ENCODE results near the gene EYA3. TPM values are rescaled to one million over a fixed set of nuclear protein-coding genes. Genes with fewer than 3 reads are reported as not detected.

Gene EYA3
- total and polyA plus RNA-seq, 2 donors from 2014 or later = 10.2 to 32.0 TPM

- FAIRE-seq = no peak
- intact Hi-C loops (cut with DNase I) = loop anchor here (10.0 kb wide), 1 partner anchor 95 kb away; no protein-coding TSS in a partner anchor
Measured at GRCh38 chr1:28109639-28110038, 21.2 kb upstream of the EYA3 start.

GRCh38 chr1:28108001-28108400 is 19.6 kb upstream of the EYA3 start:
- DNase-seq (no peak), FAIRE-seq (no peak)
- no peaks in the 10 kb centered on the region for H3K27me3 ChIP-seq (ENCODE audit: control insufficient read depth, insufficient read depth, low read length)
- H3K9ac ChIP-seq (ENCODE audit: low read length in 3 of 3) = no peak overlapping the region
- no peaks in the 10 kb centered on the region for H3K36me3 ChIP-seq (ENCODE audit: control insufficient read depth in 2 of 3, insufficient read depth in 3 of 3, low read length in 3 of 3)
- H3K9me3 ChIP-seq (ENCODE audit: control insufficient read depth in 2 of 3, insufficient read depth in 1 of 3, low read length in 3 of 3) = no peaks in the 10 kb centered on the region
- H3K4me3 ChIP-seq (ENCODE audit: low read length in 3 of 3) = no peak overlapping the region
- no peak overlapping the region for H3K27ac ChIP-seq (ENCODE audit: low read depth in 2 of 2, low read length in 2 of 2)
- TF ChIP-seq CTCF (IDR thresholded peaks at IDR 0.05; ENCODE audit: borderline replicate concordance, extremely low read depth, insufficient read depth) = no peak
- H3K4me1 ChIP-seq (ENCODE audit: control insufficient read depth in 2 of 3, insufficient read depth in 2 of 3, low read depth in 1 of 3, low read length in 3 of 3) = no peaks in the 10 kb centered on the region
- intact Hi-C loops (cut with DNase I) = loop anchor here (10.0 kb wide), 1 partner anchor 97 kb away; no protein-coding TSS in a partner anchor

More at GRCh38 chr1:28109639-28110038, 21.2 kb upstream of the EYA3 start:
- Histone ChIP-seq H3K9me3 (ENCODE audit: control insufficient read depth in 2 of 3, insufficient read depth in 1 of 3, low read length in 3 of 3) (no peaks in the 10 kb centered on the region), H3K9ac (ENCODE audit: low read length in 3 of 3) (no peak overlapping the region), H3K36me3 (ENCODE audit: control insufficient read depth in 2 of 3, insufficient read depth in 3 of 3, low read length in 3 of 3) (no peaks in the 10 kb centered on the region), H3K4me1 (ENCODE audit: control insufficient read depth in 2 of 3, insufficient read depth in 2 of 3, low read depth in 1 of 3, low read length in 3 of 3) (no peaks in the 10 kb centered on the region), H3K4me3 (ENCODE audit: low read length in 3 of 3) (no peak overlapping the region), H3K27me3 (ENCODE audit: control insufficient read depth, insufficient read depth, low read length) (no peaks in the 10 kb centered on the region), H3K27ac (ENCODE audit: low read depth in 2 of 2, low read length in 2 of 2) (no peak overlapping the region)
- DNase-seq = no peak
- TF ChIP-seq CTCF (IDR thresholded peaks at IDR 0.05; ENCODE audit: borderline replicate concordance, extremely low read depth, insufficient read depth) = no peak

- TF ChIP-seq CTCF (IDR thresholded peaks at IDR 0.05; ENCODE audit: borderline replicate concordance, extremely low read depth, insufficient read depth) = no peak
- FAIRE-seq = no peak
- Histone ChIP-seq H3K36me3 (ENCODE audit: control insufficient read depth in 2 of 3, insufficient read depth in 3 of 3, low read length in 3 of 3) (no peaks in the 10 kb centered on the region), H3K9me3 (ENCODE audit: control insufficient read depth in 2 of 3, insufficient read depth in 1 of 3, low read length in 3 of 3) (no peaks in the 10 kb centered on the region), H3K27ac (ENCODE audit: low read depth in 2 of 2, low read length in 2 of 2) (peak overlapping the region; percentile 15 to 52), H3K4me1 (ENCODE audit: control insufficient read depth in 2 of 3, insufficient read depth in 2 of 3, low read depth in 1 of 3, low read length in 3 of 3) (no peaks in the 10 kb centered on the region), H3K27me3 (ENCODE audit: control insufficient read depth, insufficient read depth, low read length) (no peaks in the 10 kb centered on the region), H3K9ac (ENCODE audit: low read length in 3 of 3) (peak overlapping the region in 1 of 3 donors; percentile 43), H3K4me3 (ENCODE audit: low read length in 3 of 3) (peak overlapping the region in 2 of 3 donors; percentile 8 to 33)
- intact Hi-C loops (cut with DNase I) = loop anchor here (10.0 kb wide), 1 partner anchor 100 kb away; no protein-coding TSS in a partner anchor
- peak in 4 of 5 donors; percentile 26 to 62 (median 56) for DNase-seq
Measured at GRCh38 chr1:28104866-28105467, 16.6 kb upstream of the EYA3 start.

Measured in kidney (tissue), 14 donors.